ENCODE measurements around the gene GLT8D1.

- TF ChIP-seq CTCF (IDR thresholded peaks at IDR 0.05): no peak
- no peak for TF ChIP-seq POLR2A (IDR thresholded peaks at IDR 0.05)
- TF ChIP-seq POLR2AphosphoS5 (IDR thresholded peaks at IDR 0.05): no peak
Observed at GRCh38 chr3:52707585-52707984, 2.0 kb upstream of the GLT8D1 start.
